ENCODE data around the gene FXYD7.
"Not testable (repeated sequence)": the region's sequence is repeated elsewhere in the genome, so short reads cannot be mapped to it uniquely, and the experiment has no call there.

Gene FXYD7

GRCh38 chr19:35103614-35104013 is 39.4 kb upstream of the FXYD7 start:
- not testable (repeated sequence) for H3K27ac ChIP-seq (ENCODE audit: low read depth, low read length); H3K9me3 ChIP-seq (ENCODE audit: control insufficient read depth, insufficient read depth, low read length); H3K36me3 ChIP-seq (ENCODE audit: control insufficient read depth, insufficient read depth, low read length); H3K4me1 ChIP-seq (ENCODE audit: control insufficient read depth, insufficient read depth, low read length); H3K4me3 ChIP-seq (ENCODE audit: low read depth, low read length); H3K9ac ChIP-seq (ENCODE audit: low read depth, low read length); H3K27me3 ChIP-seq (ENCODE audit: control insufficient read depth, insufficient read depth, low read length)

GRCh38 chr19:35104361-35104760 is 38.7 kb upstream of the FXYD7 start:
- Histone ChIP-seq H3K27ac (ENCODE audit: low read depth, low read length) (no peak overlapping the region), H3K36me3 (ENCODE audit: control insufficient read depth, insufficient read depth, low read length) (no peaks in the 10 kb centered on the region), H3K4me1 (ENCODE audit: control insufficient read depth, insufficient read depth, low read length) (no peaks in the 10 kb centered on the region), H3K4me3 (ENCODE audit: low read depth, low read length) (no peak overlapping the region), H3K27me3 (ENCODE audit: control insufficient read depth, insufficient read depth, low read length) (no peaks in the 10 kb centered on the region), H3K9me3 (ENCODE audit: control insufficient read depth, insufficient read depth, low read length) (no peaks in the 10 kb centered on the region), H3K9ac (ENCODE audit: low read depth, low read length) (no peak overlapping the region)

GRCh38 chr19:35105047-35105410 is 38.0 kb upstream of the FXYD7 start:
- no peak overlapping the region for H3K27ac ChIP-seq (ENCODE audit: low read depth, low read length)
- no peaks in the 10 kb centered on the region for H3K9me3 ChIP-seq (ENCODE audit: control insufficient read depth, insufficient read depth, low read length)
- H3K4me1 ChIP-seq (ENCODE audit: control insufficient read depth, insufficient read depth, low read length), result peaks cover 3% of the 10 kb centered on the region
- no peak overlapping the region for H3K4me3 ChIP-seq (ENCODE audit: low read depth, low read length)
- no peak overlapping the region for H3K9ac ChIP-seq (ENCODE audit: low read depth, low read length)
- no peaks in the 10 kb centered on the region for H3K36me3 ChIP-seq (ENCODE audit: control insufficient read depth, insufficient read depth, low read length)
- no peaks in the 10 kb centered on the region for H3K27me3 ChIP-seq (ENCODE audit: control insufficient read depth, insufficient read depth, low read length)

- Histone ChIP-seq H3K4me3 (ENCODE audit: low read depth, low read length) (no peak overlapping the region), H3K27ac (ENCODE audit: low read depth, low read length) (no peak overlapping the region), H3K27me3 (ENCODE audit: control insufficient read depth, insufficient read depth, low read length) (no peaks in the 10 kb centered on the region), H3K9me3 (ENCODE audit: control insufficient read depth, insufficient read depth, low read length) (no peaks in the 10 kb centered on the region), H3K9ac (ENCODE audit: low read depth, low read length) (no peak overlapping the region), H3K36me3 (ENCODE audit: control insufficient read depth, insufficient read depth, low read length) (no peaks in the 10 kb centered on the region), H3K4me1 (ENCODE audit: control insufficient read depth, insufficient read depth, low read length) (peaks cover 3% of the 10 kb centered on the region)
Measured at GRCh38 chr19:35105411-35106290, 37.4 kb upstream of the FXYD7 start.

- Histone ChIP-seq H3K9ac (ENCODE audit: low read depth, low read length) (no peak overlapping the region), H3K27me3 (ENCODE audit: control insufficient read depth, insufficient read depth, low read length) (no peaks in the 10 kb centered on the region)
Measured at GRCh38 chr19:35106291-35106583, 36.8 kb upstream of the FXYD7 start.

GRCh38 chr19:35106898-35107541 is 36.0 kb upstream of the FXYD7 start:
- Histone ChIP-seq H3K4me1 (ENCODE audit: control insufficient read depth, insufficient read depth, low read length) (peaks cover 3% of the 10 kb centered on the region), H3K27ac (ENCODE audit: low read depth, low read length) (no peak overlapping the region), H3K9me3 (ENCODE audit: control insufficient read depth, insufficient read depth, low read length) (no peaks in the 10 kb centered on the region), H3K4me3 (ENCODE audit: low read depth, low read length) (no peak overlapping the region), H3K27me3 (ENCODE audit: control insufficient read depth, insufficient read depth, low read length) (no peaks in the 10 kb centered on the region), H3K9ac (ENCODE audit: low read depth, low read length) (no peak overlapping the region), H3K36me3 (ENCODE audit: control insufficient read depth, insufficient read depth, low read length) (no peaks in the 10 kb centered on the region)

More at GRCh38 chr19:35106291-35106583, 36.8 kb upstream of the FXYD7 start:
- H3K27ac ChIP-seq (ENCODE audit: low read depth, low read length), result no peak overlapping the region
- H3K9me3 ChIP-seq (ENCODE audit: control insufficient read depth, insufficient read depth, low read length), result no peaks in the 10 kb centered on the region
- peaks cover 3% of the 10 kb centered on the region for H3K4me1 ChIP-seq (ENCODE audit: control insufficient read depth, insufficient read depth, low read length)
- no peaks in the 10 kb centered on the region for H3K36me3 ChIP-seq (ENCODE audit: control insufficient read depth, insufficient read depth, low read length)
- no peak overlapping the region for H3K4me3 ChIP-seq (ENCODE audit: low read depth, low read length)

GRCh38 chr19:35107545-35107944 is 35.5 kb upstream of the FXYD7 start:
- Histone ChIP-seq H3K9ac (ENCODE audit: low read depth, low read length) (no peak overlapping the region), H3K4me3 (ENCODE audit: low read depth, low read length) (no peak overlapping the region), H3K9me3 (ENCODE audit: control insufficient read depth, insufficient read depth, low read length) (no peaks in the 10 kb centered on the region), H3K36me3 (ENCODE audit: control insufficient read depth, insufficient read depth, low read length) (no peaks in the 10 kb centered on the region), H3K4me1 (ENCODE audit: control insufficient read depth, insufficient read depth, low read length) (peaks cover 3% of the 10 kb centered on the region), H3K27me3 (ENCODE audit: control insufficient read depth, insufficient read depth, low read length) (no peaks in the 10 kb centered on the region), H3K27ac (ENCODE audit: low read depth, low read length) (no peak overlapping the region)

- no peak overlapping the region for H3K27ac ChIP-seq (ENCODE audit: low read depth, low read length)
- no peaks in the 10 kb centered on the region for H3K36me3 ChIP-seq (ENCODE audit: control insufficient read depth, insufficient read depth, low read length)
- peaks cover 3% of the 10 kb centered on the region for H3K4me1 ChIP-seq (ENCODE audit: control insufficient read depth, insufficient read depth, low read length)
Measured at GRCh38 chr19:35108730-35109129, 34.3 kb upstream of the FXYD7 start.

GRCh38 chr19:35109395-35110112 is 33.5 kb upstream of the FXYD7 start:
- Histone ChIP-seq H3K27ac (ENCODE audit: low read depth, low read length) (no peak overlapping the region), H3K9me3 (ENCODE audit: control insufficient read depth, insufficient read depth, low read length) (no peaks in the 10 kb centered on the region), H3K36me3 (ENCODE audit: control insufficient read depth, insufficient read depth, low read length) (no peaks in the 10 kb centered on the region), H3K4me3 (ENCODE audit: low read depth, low read length) (no peak overlapping the region), H3K9ac (ENCODE audit: low read depth, low read length) (no peak overlapping the region), H3K4me1 (ENCODE audit: control insufficient read depth, insufficient read depth, low read length) (peaks cover 6% of the 10 kb centered on the region), H3K27me3 (ENCODE audit: control insufficient read depth, insufficient read depth, low read length) (no peaks in the 10 kb centered on the region)

More at GRCh38 chr19:35108730-35109129, 34.3 kb upstream of the FXYD7 start:
- H3K27me3 ChIP-seq (ENCODE audit: control insufficient read depth, insufficient read depth, low read length), result no peaks in the 10 kb centered on the region
- H3K9me3 ChIP-seq (ENCODE audit: control insufficient read depth, insufficient read depth, low read length), result no peaks in the 10 kb centered on the region
- no peak overlapping the region for H3K9ac ChIP-seq (ENCODE audit: low read depth, low read length)
- H3K4me3 ChIP-seq (ENCODE audit: low read depth, low read length), result no peak overlapping the region

GRCh38 chr19:35110974-35111373 is 32.1 kb upstream of the FXYD7 start:
- H3K4me1 ChIP-seq (ENCODE audit: control insufficient read depth, insufficient read depth, low read length), result peaks cover 14% of the 10 kb centered on the region
- H3K4me3 ChIP-seq (ENCODE audit: low read depth, low read length), result no peak overlapping the region
- H3K36me3 ChIP-seq (ENCODE audit: control insufficient read depth, insufficient read depth, low read length), result no peaks in the 10 kb centered on the region
- no peak overlapping the region for H3K27ac ChIP-seq (ENCODE audit: low read depth, low read length)
- no peak overlapping the region for H3K9ac ChIP-seq (ENCODE audit: low read depth, low read length)
- H3K27me3 ChIP-seq (ENCODE audit: control insufficient read depth, insufficient read depth, low read length), result no peaks in the 10 kb centered on the region
- H3K9me3 ChIP-seq (ENCODE audit: control insufficient read depth, insufficient read depth, low read length), result no peaks in the 10 kb centered on the region
